GM12878 (cell line): ENCODE measurements around the gene TCEA2. TPM values are rescaled to one million over a fixed set of nuclear protein-coding genes. Genes with fewer than 3 reads are reported as not detected.
A peak's percentile ranks its signal among the peaks of the same experiment; 100 is the strongest.

Experiments used
- ATAC-seq: fragments of 200-7000 bp; cut with Tn5 transposase; 3 replicates; pipeline ENCODE4 v1.9.1; 2020; ENCODE audit warnings: mild to moderate bottlenecking, moderate library complexity
- BruUV-seq: library from RNA; stranded (reverse); fragments of 400-500 nt; replicated peaks from 2 replicates; lab custom pipeline; 2021; lab: Mats Ljungman, UMichigan
- CTCF ChIA-PET: fragments of 300-600 bp; sonication (Branson Sonifier 250); formaldehyde crosslinking; extraction: SDS; loops from one replicate; lab custom pipeline; 2021; ENCODE audit warnings: inconsistent platforms; lab: Yijun Ruan, JAX
- POLR2A ChIA-PET: fragments of 350-600 bp; formaldehyde crosslinking; extraction: SDS; loops from one replicate; lab custom pipeline; 2021; ENCODE audit warnings: inconsistent platforms; lab: Charles Lee
- RAD21 ChIA-PET: fragments of 300-600 bp; sonication (Branson Sonifier 250); formaldehyde crosslinking; loops from one replicate; lab custom pipeline; 2023; ENCODE audit warnings: antibody characterized with exemption; ENCODE audit not compliant: unreplicated experiment; lab: Charles Lee
- SMC1A ChIA-PET: fragments of 300-600 bp; sonication (Branson Sonifier 250); formaldehyde crosslinking; loops from one replicate; lab custom pipeline; 2023; ENCODE audit not compliant: unreplicated experiment, uncharacterized antibody; lab: Charles Lee
- DNase-seq: peaks from one replicate; pipeline ENCODE4 v3.0.0-alpha.2; 2011; ENCODE audit warnings: low read depth, low spot score
- FAIRE-seq: peaks from 3 replicates; lab custom pipeline; 2011; peaks lifted over from hg19 to GRCh38; lab: Jason Lieb, UNC
- H2AFZ ChIP-seq: 2 replicates; pipeline ENCODE4 v1.6.0; 2011; ENCODE audit warnings: low read depth, low read length, control low read depth; ENCODE audit not compliant: control insufficient read depth
- H3K27ac ChIP-seq: 2 replicates; pipeline ENCODE4 v1.5.1; 2011; ENCODE audit warnings: control low read depth; ENCODE audit not compliant: control insufficient read depth, insufficient read depth
- H3K27me3 ChIP-seq, 2 experiments: replicated peaks in 1 of 2; 2 replicates each; pipeline versions ENCODE4 v1.6.0 to v1.6.1; 2011; ENCODE audit warnings: low read length in 1 of 2; ENCODE audit not compliant: control insufficient read depth in 2 of 2, insufficient read depth in 2 of 2
- H3K36me3 ChIP-seq, 2 experiments: 2 replicates each; pipeline ENCODE4 v1.5.1; 2011; ENCODE audit warnings: low read length in 1 of 2; ENCODE audit not compliant: control insufficient read depth in 2 of 2, insufficient read depth in 2 of 2
- H3K4me1 ChIP-seq: 2 replicates; pipeline ENCODE4 v1.6.1; 2011; ENCODE audit warnings: mild to moderate bottlenecking, low read length, moderate library complexity, mixed read lengths; ENCODE audit not compliant: control insufficient read depth, insufficient read depth
- H3K4me2 ChIP-seq: 2 replicates; pipeline ENCODE4 v1.6.0; 2011; ENCODE audit warnings: control low read depth; ENCODE audit not compliant: control insufficient read depth, insufficient read depth
- H3K4me3 ChIP-seq: fragments of 200-600 bp; sonication (generic); 2 replicates; pipeline ENCODE4 v1.5.1; 2016
- H3K79me2 ChIP-seq: 2 replicates; pipeline ENCODE4 v1.6.0; 2011; ENCODE audit warnings: low read length; ENCODE audit not compliant: control insufficient read depth, insufficient read depth
- H3K9ac ChIP-seq: 2 replicates; pipeline ENCODE4 v1.8.0; 2011; ENCODE audit warnings: low read length, control low read depth, mixed read lengths; ENCODE audit not compliant: control insufficient read depth, insufficient read depth
- H3K9me3 ChIP-seq: replicated peaks from 3 replicates; pipeline ENCODE4 v1.5.1; 2011; ENCODE audit warnings: mild to moderate bottlenecking, low read length; ENCODE audit not compliant: control insufficient read depth, insufficient read depth
- H4K20me1 ChIP-seq: 2 replicates; pipeline ENCODE4 v1.6.0; 2011; ENCODE audit not compliant: control insufficient read depth, insufficient read depth
- BCLAF1 ChIP-seq: fragments of 450-650 bp; IDR thresholded peaks from 2 replicates; pipeline ENCODE4 v1.6.1; 2017; ENCODE audit warnings: antibody characterized with exemption, mild to moderate bottlenecking, moderate library complexity
- BHLHE40 ChIP-seq, 2 experiments: fragments of 450-650 bp in 1 of 2; IDR thresholded peaks; 2 replicates each; pipeline ENCODE4 v1.6.1; 2011 to 2017; ENCODE audit warnings: low read depth in 2 of 2, borderline replicate concordance in 1 of 2, improper control_type of control experiment in 1 of 2, low read length in 1 of 2, mild to moderate bottlenecking in 1 of 2
- EP300 ChIP-seq, 2 experiments: fragments of 150-350 bp in 1 of 2; IDR thresholded peaks; 2 replicates each; pipeline ENCODE4 v1.6.1; 2011 to 2012; ENCODE audit warnings: low read depth in 2 of 2, low read length in 2 of 2, borderline replicate concordance in 1 of 2, improper control_type of control experiment in 1 of 2, inconsistent platforms in 1 of 2; ENCODE audit not compliant: control insufficient read depth in 1 of 2
- GATAD2B ChIP-seq: fragments of 450-650 bp; conservative IDR thresholded peaks from 2 replicates; pipeline ENCODE4 v1.6.1; 2017; ENCODE audit warnings: low read depth, mild to moderate bottlenecking, moderate library complexity
- KAT2A ChIP-seq: conservative IDR thresholded peaks from 2 replicates; pipeline ENCODE4 v1.6.1; 2011; ENCODE audit warnings: low read depth, low read length; ENCODE audit not compliant: control insufficient read depth
- NBN ChIP-seq: fragments of 450-650 bp; IDR thresholded peaks from 2 replicates; pipeline ENCODE4 v1.6.1; 2016
- POLR2AphosphoS5 ChIP-seq: IDR thresholded peaks from 2 replicates; pipeline ENCODE4 v1.6.1; 2011; ENCODE audit warnings: mild to moderate bottlenecking, low read length, inconsistent platforms
- RB1 ChIP-seq: fragments of 450-650 bp; formaldehyde crosslinking; IDR thresholded peaks from 2 replicates; pipeline ENCODE4 v1.6.1; 2017; ENCODE audit warnings: mild to moderate bottlenecking, borderline replicate concordance
- SMAD5 ChIP-seq: IDR thresholded peaks from 2 replicates; pipeline ENCODE4 v1.6.1; 2016; ENCODE audit warnings: antibody characterized with exemption, low read depth
- TAF1 ChIP-seq: IDR thresholded peaks from 2 replicates; pipeline ENCODE4 v1.6.1; 2011; ENCODE audit warnings: mild to moderate bottlenecking, low read depth, low read length, borderline replicate concordance
- TARDBP ChIP-seq: IDR thresholded peaks from 2 replicates; pipeline ENCODE4 v1.6.1; 2016; ENCODE audit warnings: borderline replicate concordance
- TBL1XR1 ChIP-seq: IDR thresholded peaks from 2 replicates; pipeline ENCODE4 v1.6.1; 2012; ENCODE audit warnings: low read depth, low read length, improper control_type of control experiment
- ZBED1 ChIP-seq: IDR thresholded peaks from 2 replicates; pipeline ENCODE4 v1.6.1; 2016; ENCODE audit warnings: borderline replicate concordance
- WGBS: methylation state at CpG from one replicate; pipeline ENCODE4 v1.1.6; 2016; ENCODE audit warnings: low lambda C conversion rate; ENCODE audit not compliant: insufficient replicate concordance, insufficient coverage; ENCODE audit errors: missing lambda C conversion rate; 5-methylcytosine and 5-hydroxymethylcytosine counted together
- in situ Hi-C: fragments of 300-500 bp; cut with MboI; formaldehyde crosslinking; loops from 9 replicates; pipeline ENCODE4 v1.14.3; 2018; ENCODE audit warnings: mixed read lengths
- intact Hi-C: fragments of 100-400 bp; cut with micrococcal nuclease; formaldehyde crosslinking; loops from one replicate; pipeline ENCODE4 v1.14.2; 2022; ENCODE audit not compliant: unreplicated experiment
- polyA plus RNA-seq, 11 experiments: library from polyadenylated mRNA; depleted of rRNA in 4 of 11; unstranded in 6 of 11; stranded (reverse) in 5 of 11; fragments of >200 nt; fragmentation: Nextera tagmentation in 4 of 11; fragmentation: Illumina TruSeq in 1 of 11; extraction: Ambion mirVana in 4 of 11; extraction: Trizol in 1 of 11; gene quantifications; 1 replicate in 1 of 11; 2 replicates in 10 of 11; pipeline versions ENCODE4 v1.2.1 to v1.2.3, GENCODE V29; 2011 to 2016; ENCODE audit warnings: inconsistent platforms in 2 of 11, missing spikeins in 2 of 11, low read depth in 1 of 11
- total RNA-seq, 4 experiments: library from RNA; depleted of rRNA in 3 of 4; stranded (reverse); fragments of >200 nt in 3 of 4; fragmentation: Illumina TruSeq in 1 of 4; extraction: Trizol in 1 of 4; gene quantifications; 2 replicates each; pipeline versions ENCODE4 v1.2.1 to v1.2.3, GENCODE V29; 2013 to 2021
- TF ChIP-seq, protein P1 (sequence below), 3 experiments: IDR thresholded peaks in 2 of 3; conservative IDR thresholded peaks in 1 of 3; 2 replicates each; pipeline ENCODE4 v1.5.1; 2011; ENCODE audit warnings: low read depth in 3 of 3, low read length in 3 of 3, mild to moderate bottlenecking in 3 of 3, control low read depth in 2 of 3, moderate library complexity in 2 of 3, inconsistent platforms in 1 of 3, mixed read lengths in 1 of 3; ENCODE audit not compliant: control insufficient read depth in 2 of 3, insufficient read depth in 1 of 3; ENCODE audit errors: extremely low read depth in 1 of 3
- TF ChIP-seq, protein P2 (sequence below): fragments of 450-650 bp; IDR thresholded peaks from 2 replicates; pipeline ENCODE4 v1.6.1; 2017; ENCODE audit warnings: low read depth, mild to moderate bottlenecking, moderate library complexity

Gene TCEA2
- total and polyA plus RNA-seq, 10 of the 15 experiments (the other 5 are each of a cell fraction or from before 2014, with no cell fraction given): 3.4 to 42.5 (median 13.3) TPM

DNA sequence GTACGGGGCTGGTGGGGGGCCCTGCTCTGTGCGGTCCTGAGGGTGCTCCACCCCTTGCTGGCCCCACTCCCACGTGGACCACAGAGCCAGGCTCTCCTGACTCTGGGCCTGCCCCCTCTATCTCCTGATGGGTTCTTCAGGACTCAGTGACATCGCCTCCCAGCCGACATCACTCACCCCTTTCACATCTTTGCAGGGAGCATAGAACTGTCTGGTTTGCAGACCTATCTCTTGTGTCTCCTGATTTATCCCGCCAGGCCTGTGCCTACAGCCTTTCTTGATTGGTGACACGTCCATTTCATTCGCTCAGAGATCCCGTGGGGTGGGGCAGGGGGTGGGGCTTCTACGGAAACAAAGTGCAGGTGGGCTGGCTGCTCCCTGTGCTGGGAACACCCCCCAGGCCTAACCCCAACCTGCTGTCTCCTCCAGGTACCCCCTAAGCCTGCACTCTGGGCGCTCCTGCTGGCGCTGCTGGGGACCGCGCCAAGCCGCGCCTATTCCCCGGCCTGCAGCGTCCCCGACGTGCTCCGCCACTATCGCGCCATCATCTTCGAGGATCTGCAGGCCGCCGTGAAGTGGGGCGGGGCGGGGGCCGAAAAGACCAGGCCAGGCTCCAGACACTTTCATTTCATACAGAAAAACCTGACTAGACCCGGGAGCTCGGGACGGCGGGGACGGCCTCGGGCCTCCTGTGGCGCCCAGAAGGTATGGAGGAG, 25.3 kb upstream of the TCEA2 start:
- FAIRE-seq: no peak
- peak overlapping the region; percentile 70 for H3K4me2 ChIP-seq
- ChIA-PET SMC1A (interaction anchor here (1.1 to 6.1 kb wide), 4 partner anchors 27 to 82 kb away, joined by 3 to 52 read pairs (median 10); partner anchors contain the start of genes PRPF6 and SAMD10), POLR2A (interaction anchor here (1.2 to 7.2 kb wide), 10 partner anchors 17 to 500 kb away, joined by 3 to 63 read pairs (median 5); partner anchors contain the start of genes PRPF6, PTK6 and SAMD10), CTCF (interaction anchor here (0.6 to 9.1 kb wide), 16 partner anchors 11 to 516 kb away, joined by 3 to 108 read pairs (median 5); partner anchors contain the start of genes OPRL1, PRPF6, RGS19 and SAMD10), RAD21 (interaction anchor here (0.7 to 7.1 kb wide), 16 partner anchors 17 to 500 kb away, joined by 3 to 92 read pairs (median 4); partner anchors contain the start of genes OPRL1, PRPF6, PTK6 and RGS19)
- H3K9me3 ChIP-seq: no peaks in the 10 kb centered on the region
- peak overlapping the region; percentile 77 for H3K27ac ChIP-seq
- H3K4me3 ChIP-seq: peak overlapping the region; percentile 58; the same call in 1 of the 2 replicates
- TSS peak; percentile 36 for BruUV-seq
- WGBS: 4% methylated on average over 35 of the region's 36 CpGs
- peak; percentile 18 for ATAC-seq
- no peak for DNase-seq
- peaks cover 4% of the 10 kb centered on the region for H3K79me2 ChIP-seq
- no peak overlapping the region for H2AFZ ChIP-seq
- H3K36me3 ChIP-seq: peaks cover 5 to 6% of the 10 kb centered on the region in 2 experiments; a peak in 3 of 4 replicates
- H3K9ac ChIP-seq: peak overlapping the region; percentile 64
- H4K20me1 ChIP-seq: no peaks in the 10 kb centered on the region
- intact Hi-C loops: loop anchor here (1.0 to 2.0 kb wide), 3 partner anchors 19 to 57 kb away; no protein-coding TSS in a partner anchor
- H3K27me3 ChIP-seq: no peaks in the 10 kb centered on the region
- H3K4me1 ChIP-seq: peaks cover 52% of the 10 kb centered on the region
- in situ Hi-C loops: no loop called here
- TF ChIP-seq, protein P1, sequence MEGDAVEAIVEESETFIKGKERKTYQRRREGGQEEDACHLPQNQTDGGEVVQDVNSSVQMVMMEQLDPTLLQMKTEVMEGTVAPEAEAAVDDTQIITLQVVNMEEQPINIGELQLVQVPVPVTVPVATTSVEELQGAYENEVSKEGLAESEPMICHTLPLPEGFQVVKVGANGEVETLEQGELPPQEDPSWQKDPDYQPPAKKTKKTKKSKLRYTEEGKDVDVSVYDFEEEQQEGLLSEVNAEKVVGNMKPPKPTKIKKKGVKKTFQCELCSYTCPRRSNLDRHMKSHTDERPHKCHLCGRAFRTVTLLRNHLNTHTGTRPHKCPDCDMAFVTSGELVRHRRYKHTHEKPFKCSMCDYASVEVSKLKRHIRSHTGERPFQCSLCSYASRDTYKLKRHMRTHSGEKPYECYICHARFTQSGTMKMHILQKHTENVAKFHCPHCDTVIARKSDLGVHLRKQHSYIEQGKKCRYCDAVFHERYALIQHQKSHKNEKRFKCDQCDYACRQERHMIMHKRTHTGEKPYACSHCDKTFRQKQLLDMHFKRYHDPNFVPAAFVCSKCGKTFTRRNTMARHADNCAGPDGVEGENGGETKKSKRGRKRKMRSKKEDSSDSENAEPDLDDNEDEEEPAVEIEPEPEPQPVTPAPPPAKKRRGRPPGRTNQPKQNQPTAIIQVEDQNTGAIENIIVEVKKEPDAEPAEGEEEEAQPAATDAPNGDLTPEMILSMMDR (IDR thresholded peaks at IDR 0.05 in 2 of 3, conservative IDR thresholded peaks at IDR 0.05 in 1 of 3; ENCODE audit: control insufficient read depth in 2 of 3, extremely low read depth in 1 of 3, insufficient read depth in 1 of 3, low read depth in 3 of 3, low read length in 3 of 3): 0 out of 6 replicates have a peak, but pooled peaks of 1 of the 3 experiments have one; percentile 7
- TF ChIP-seq GATAD2B: no peak
- TF ChIP-seq KAT2A: no peak
- no peak for TF ChIP-seq BCLAF1
- TF ChIP-seq BHLHE40 (IDR thresholded peaks at IDR 0.05; ENCODE audit: borderline replicate concordance in 1 of 2, low read depth in 2 of 2, low read length in 1 of 2): peak in 1 of 2 experiments; percentile 11; a peak in 2 of 4 replicates
- TF ChIP-seq, protein P2, sequence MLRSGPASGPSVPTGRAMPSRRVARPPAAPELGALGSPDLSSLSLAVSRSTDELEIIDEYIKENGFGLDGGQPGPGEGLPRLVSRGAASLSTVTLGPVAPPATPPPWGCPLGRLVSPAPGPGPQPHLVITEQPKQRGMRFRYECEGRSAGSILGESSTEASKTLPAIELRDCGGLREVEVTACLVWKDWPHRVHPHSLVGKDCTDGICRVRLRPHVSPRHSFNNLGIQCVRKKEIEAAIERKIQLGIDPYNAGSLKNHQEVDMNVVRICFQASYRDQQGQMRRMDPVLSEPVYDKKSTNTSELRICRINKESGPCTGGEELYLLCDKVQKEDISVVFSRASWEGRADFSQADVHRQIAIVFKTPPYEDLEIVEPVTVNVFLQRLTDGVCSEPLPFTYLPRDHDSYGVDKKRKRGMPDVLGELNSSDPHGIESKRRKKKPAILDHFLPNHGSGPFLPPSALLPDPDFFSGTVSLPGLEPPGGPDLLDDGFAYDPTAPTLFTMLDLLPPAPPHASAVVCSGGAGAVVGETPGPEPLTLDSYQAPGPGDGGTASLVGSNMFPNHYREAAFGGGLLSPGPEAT: no peak
- TF ChIP-seq SMAD5: peak; percentile 75
- TF ChIP-seq TAF1: no peak
- TF ChIP-seq EP300 (IDR thresholded peaks at IDR 0.05; ENCODE audit: borderline replicate concordance in 1 of 2, control insufficient read depth in 1 of 2, low read depth in 2 of 2, low read length in 2 of 2): 0 out of 4 replicates have a peak, but pooled peaks of 1 of the 2 experiments have one; percentile 20
- TF ChIP-seq TBL1XR1: 0 out of 2 replicates have a peak, but pooled peaks have one; percentile 34
- 0 out of 2 replicates have a peak, but pooled peaks have one; percentile 6 for TF ChIP-seq ZBED1
- TF ChIP-seq POLR2AphosphoS5: peak; percentile 41; the same call in 1 of the 2 replicates
- TF ChIP-seq NBN: 0 out of 2 replicates have a peak, but pooled peaks have one; percentile 24
- TF ChIP-seq RB1: peak; percentile 36; the same call in 1 of the 2 replicates
- TF ChIP-seq TARDBP: no peak
